Fibroblast of upper back skin (primary cell): ENCODE measurements around the gene ANKRD28.
"Not testable (repeated sequence)": the region's sequence is repeated elsewhere in the genome, so short reads cannot be mapped to it uniquely, and the experiment has no call there.

Source experiments
- DNase-seq: peaks from one replicate; pipeline ENCODE4 v3.0.0-alpha.2; 2013

The ANKRD28 gene

DNA sequence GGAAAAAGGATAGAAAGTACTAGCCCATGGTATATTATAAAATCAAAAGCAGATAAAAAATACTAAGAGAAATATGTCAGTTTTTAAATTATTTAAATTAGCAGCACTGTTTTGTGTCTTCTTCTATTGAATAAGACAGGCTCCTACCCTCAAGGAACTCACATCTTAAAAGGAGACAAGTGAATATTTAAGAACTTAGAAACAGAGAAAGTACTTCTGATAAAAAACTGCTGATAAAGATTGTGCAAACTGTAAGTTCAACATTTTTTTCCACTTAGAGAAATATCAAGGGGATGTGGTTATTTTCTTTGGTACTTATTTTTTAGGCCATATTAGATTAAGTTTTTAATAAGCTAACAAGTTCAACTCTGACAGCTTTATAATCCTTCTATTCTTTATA, 3.0 kb upstream of the ANKRD28 start:
- DNase-seq: no peak

DNA sequence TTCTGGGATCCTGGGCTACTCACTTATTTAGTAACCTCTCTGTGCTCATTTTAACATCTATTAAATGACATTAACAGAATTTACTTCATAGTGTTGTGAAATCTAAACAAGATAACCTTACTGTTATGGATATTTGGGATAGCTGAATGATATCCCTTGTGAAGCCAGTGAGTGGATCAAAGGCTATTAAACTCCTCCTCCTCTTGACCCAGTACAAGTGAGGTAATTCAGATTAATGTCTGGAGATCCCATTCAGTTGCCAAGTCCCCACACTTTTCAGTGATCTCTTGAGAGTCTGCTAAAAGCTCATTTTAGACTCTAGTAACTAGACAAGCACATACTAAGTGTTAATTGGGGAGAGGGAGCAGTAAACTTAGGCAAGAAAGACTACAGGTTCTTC, 2.5 kb upstream of the ANKRD28 start:
- no peak for DNase-seq

DNA sequence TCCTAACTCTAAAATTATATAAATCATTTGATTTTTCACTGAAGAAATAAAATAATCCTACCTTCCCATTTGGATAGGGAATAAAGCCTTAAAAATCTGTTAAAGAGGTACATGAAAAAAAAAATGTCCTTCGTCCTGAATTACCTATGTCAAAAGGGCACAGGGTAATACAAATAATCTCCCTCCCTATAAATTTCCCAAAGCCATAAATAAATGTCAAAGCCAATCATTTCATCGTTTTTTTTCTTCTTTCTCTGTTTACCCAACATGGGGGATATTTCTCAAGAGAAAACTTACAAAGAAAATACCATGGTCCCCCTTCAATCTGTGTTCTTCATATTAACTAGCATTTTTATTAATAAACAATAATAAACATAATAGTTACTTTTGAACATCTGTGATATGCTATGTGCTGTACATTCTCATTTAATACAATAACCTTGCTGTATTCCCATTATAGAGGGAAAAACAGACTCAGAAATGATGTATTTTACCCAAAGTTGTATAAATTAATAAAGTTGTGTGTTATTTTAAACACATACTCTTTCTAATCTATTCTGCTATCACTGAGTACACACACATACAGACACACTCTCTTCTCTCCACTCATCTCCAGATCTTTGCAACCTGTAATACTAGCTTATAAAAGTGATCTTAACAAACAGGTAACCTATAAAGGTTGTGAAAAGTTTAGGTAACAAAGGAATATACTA, 910 bp upstream of the ANKRD28 start:
- no peak for DNase-seq

GRCh38 chr3:15796771-15797641, 773 bp downstream of the ANKRD28 start:
- peak; percentile 76 for DNase-seq

DNA sequence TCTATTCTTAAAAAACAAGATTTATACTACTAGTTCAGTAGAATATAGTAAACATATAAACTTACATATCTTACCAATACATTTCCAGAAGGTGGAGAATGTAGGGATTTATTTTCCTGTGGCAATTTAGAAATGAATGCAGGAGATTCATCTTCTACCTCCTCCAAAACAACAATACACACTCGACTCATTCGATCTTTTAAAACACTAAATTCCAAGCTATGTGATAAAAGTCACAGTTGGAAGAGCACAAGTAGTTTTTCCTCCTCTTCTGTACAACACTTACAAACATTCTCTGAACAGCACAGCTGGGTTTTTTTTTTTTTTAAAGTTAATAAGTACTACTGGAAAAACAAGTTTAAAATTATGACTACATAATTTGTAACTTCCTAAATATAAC, 1.4 kb downstream of the ANKRD28 start:
- no peak for DNase-seq

DNA sequence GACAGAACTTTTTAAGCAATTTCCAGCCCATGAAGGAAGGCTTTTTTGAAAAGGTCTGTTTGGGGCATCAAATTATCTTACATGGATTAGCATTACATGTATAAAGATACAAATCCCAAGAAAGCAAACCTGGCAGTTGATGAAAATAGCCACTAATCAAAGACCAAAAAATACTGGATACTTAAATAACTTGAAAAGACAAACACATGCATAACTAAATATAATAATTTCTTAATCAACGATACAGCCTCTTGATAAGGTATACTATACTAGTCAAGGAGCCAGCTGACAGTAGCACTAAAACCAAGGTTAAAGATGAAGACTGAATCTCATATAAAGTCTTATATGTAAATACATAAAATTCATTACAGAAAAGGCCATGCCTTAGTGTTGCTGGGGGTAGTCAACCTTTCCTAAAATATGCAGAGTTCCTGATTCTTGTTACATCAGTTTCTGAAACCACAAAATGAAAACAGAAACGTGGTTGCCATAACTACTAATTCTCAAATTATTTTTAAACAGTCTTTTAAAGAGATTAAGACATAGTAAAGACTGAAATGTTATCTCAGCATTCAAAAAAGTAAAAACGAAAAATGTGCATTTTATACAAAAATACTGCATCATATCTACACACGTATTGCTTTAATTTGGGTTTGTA, 2.0 kb downstream of the ANKRD28 start:
- DNase-seq: peak; percentile 75

DNA sequence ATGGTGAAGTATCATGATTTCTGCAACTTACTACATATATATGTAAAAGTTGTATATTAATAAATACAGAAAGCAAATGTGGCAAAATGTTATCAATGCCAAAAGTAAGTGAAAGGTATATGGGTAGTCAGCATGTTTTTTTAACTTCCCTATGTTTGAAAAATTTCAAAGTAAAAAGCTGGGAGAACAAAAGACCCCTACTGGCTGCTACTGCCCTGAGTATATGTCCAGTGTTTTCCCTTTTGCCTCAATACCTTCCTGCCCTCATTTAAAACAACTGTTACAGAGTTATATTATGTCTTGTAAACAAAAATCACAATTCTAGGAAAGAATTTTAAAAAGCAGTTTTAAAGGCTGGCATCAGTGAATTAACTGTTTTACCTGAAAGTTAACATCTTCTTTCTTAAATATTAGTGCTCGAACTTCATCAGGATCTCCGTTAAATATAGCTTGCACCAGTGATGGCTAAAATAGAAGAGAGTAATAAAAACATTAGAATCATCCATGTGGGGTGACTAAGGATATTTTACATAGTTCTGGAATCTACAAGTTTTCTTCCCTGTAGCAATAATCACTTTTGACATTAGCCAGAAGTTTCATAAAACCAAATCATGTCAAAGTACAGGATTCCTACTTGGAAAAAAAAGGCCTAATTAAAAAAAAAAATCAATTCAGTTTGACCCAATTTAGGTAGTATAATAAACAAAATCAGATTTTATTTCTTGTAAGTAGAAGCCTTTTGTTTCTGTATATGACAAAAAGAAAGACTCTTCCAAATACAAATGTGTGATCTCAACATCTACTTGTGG, 2.7 kb downstream of the ANKRD28 start:
- no peak for DNase-seq

GRCh38 chr3:15794303-15794771, 3.4 kb downstream of the ANKRD28 start:
- DNase-seq: peak; percentile 75

- DNase-seq: no peak
Observed at GRCh38 chr3:15791525-15791924, 6.3 kb downstream of the ANKRD28 start.

DNA sequence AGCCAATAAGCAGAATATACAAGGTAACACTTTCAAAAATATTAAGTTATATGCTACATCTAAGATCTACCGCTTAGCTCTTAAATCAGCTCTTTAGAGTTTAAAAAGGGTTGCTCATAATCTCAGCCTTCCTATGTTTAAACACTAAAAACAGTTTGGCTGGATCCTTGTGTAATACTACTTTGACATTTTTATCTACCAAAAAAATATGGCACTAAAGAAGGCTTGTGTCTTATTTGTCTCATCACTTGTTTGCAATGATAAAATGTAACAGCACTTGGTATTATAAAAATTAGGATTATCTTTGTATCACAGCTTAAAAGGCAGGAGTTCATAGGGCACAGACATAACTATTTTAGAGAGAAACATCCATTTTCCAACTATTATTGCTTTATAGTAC, 9.8 kb downstream of the ANKRD28 start:
- DNase-seq: no peak

DNA sequence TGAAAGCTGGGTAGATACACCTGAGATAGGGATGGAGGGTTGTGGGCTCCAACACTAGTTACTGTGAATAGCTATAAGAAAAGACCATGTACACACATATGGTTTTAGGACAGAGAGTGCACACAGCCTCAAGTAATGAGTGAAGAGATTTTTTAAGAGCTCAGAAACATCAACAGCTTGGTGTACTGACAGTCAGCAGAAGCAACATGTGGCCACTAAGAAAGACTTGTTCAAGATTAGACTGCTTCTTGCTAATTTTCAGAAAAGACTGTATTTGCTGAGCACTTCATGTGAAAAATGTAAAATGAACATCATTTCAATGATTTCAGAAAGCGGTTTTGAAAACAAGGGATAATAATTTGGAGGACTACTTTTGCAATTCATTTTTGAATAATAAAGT, 10.3 kb downstream of the ANKRD28 start:
- DNase-seq: no peak

DNA sequence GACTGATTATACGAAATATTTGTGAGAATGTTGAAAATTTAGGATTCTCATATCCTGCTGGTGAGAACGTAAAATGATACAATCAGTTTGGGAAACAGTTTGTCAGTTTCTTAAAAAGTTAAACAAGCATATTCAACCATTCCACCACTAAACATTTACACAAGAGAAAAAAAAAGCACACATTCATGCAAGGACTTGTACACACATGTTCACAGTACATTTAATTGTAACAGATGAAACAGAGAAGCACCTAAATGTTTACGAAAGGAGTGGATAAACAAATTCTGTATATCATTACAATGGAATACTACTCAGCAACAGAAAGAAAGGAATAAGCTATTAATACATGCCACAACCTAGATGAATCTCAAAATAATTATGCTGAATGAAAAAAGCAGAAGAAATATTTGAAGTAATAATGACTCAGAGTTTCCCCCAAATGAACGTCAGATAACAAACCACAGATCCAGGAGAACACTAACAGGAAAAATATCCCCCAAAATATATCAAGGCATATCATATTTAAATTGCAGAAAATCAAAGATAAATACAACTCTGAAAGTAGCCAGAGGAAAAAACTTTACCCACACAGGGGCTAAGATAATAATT, 14.3 kb downstream of the ANKRD28 start:
- DNase-seq: peak; percentile 80

DNA sequence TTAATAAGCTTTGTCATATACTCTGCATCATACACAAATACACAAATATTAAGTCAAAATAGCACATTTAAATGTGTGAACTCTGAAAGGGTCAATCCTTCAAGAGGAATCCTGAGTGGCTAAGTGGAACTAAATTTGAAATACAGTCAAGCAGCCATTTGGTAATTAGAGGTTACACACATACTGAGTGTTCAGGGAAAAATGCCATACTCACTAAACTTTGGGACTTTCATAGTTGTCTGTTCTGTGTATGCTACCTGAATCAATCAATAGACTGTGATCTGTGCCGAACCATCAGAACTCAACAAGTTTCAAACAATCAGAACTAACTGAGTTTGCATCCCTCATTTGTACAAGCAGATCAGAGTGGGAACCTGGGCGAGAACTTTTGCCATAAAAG, 15.3 kb downstream of the ANKRD28 start:
- DNase-seq: no peak

DNA sequence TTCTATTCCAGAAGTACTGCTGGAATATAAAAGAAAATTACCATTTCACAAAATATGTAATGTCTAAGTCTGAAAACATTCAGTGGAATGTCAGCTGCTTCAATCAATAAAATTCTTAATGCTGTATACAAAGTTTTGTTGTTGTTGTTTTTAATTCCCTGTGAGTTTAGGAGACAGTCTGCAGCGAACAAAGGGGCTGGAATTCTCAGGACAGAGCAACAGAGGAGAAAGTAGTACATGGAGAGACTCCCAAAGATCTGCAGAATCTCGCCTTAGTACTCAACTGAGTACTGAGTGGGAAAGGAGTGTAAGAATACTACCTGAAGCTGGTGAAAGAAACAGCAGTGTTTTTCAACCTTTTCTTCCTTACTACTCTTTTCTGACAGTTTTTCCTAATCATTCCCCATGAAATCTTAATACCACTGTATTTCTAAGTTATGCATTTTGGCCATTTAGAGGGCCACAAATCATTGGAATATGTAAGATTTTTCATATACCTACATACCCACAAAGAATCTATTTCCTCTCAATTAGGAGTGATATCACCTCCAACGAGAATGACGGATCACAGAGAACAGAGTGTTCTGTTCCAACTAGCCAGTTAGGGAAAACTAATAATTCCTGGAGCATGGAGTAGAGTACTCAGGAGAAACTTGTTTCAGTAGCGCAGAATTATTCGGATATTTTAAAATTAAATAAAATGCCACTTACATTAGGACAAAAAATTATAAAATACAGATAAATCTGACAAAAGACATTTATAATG, 16.0 kb downstream of the ANKRD28 start:
- peak; percentile 41 for DNase-seq

DNA sequence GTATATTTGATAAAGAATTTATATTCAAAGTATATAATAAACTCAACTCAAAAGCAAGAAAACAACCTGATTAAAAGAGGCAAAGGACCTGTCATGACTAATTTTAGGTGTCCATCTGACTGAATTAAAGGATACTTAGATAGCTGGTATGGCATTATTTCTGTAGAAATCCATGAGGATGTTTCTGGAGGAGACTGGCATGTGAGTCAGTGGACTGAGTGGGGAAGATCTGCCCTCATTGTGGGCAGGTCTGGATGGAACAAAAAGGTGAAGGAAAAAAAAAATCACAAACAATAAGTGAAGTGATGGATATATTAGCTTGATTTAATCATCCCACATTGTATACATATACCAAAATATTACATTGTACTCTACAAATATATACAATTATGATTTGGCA, 16.6 kb downstream of the ANKRD28 start:
- no peak for DNase-seq

- DNase-seq: no peak
Observed at GRCh38 chr3:15779111-15779510, 18.7 kb downstream of the ANKRD28 start.

DNA sequence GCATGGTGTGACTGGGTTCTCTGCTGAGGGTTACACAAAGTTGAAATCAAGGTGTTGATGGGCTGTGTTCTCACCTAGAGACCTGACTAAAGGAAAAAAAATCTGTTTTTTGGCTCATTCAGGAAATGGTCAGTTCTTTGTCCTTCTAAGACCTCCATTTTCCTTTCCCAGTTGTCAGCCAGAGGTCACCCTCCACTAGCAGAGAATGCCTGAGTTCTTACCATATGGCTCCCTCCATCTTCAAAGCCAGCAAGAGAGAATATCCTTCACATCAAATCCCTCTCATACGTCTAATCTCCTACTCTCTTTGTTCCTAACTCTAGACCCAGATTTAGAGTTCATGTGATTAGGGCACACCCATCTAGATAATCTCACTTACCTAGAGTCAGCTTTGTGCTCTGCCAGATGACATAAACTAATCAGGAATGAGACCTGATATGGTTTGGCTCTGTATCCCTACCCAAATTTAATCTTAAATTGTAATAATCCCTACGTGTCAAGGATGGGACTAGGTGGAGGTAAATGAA, 19.4 kb downstream of the ANKRD28 start:
- no peak for DNase-seq

DNA sequence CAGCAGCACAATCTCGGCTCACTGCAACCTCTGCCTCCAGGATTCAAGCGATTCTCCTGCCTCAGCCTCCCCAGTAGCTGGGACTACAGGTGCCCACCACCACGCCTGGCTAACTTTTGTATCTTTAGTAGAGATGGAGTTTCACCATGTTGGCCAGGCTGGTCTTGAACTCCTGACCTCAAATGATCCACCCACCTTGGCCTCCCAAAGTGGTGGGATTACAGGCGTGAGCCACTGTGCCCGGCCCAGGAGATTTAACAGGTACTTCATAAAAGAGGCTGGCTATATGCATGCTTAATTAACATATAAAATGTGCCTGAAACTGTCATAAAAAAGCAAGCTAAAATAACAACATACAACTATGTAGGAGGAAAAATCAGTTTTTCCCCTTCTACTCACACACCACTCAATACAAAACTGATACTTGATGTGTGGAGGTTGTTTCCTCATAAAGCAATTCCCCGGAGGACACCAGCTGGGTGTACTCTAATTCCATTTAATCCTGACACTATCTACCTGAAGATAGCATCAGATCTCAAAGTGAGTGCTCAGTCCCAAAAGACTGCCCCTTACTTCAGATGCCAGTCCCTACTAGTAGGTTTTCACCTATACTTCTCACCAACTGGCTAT, 22.7 kb downstream of the ANKRD28 start:
- DNase-seq: not testable (repeated sequence)

DNA sequence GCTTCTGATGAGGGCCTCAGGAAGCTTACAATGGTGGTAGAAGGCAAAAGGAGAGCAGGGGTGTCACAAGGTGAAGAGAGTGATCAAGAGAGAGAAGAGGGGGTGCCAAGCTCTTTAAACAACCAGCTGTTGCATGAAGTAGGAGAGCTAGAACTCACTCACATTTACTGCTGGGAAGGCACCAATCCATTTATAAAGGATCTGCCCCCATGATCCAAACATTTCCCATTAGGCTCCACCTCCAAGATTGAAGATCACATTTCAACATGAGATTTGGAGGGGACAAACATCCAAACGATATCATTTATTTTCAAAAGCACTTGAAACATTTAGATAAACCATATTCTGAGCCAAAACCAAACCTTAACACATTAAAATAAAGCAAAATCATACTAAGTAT, 26.3 kb downstream of the ANKRD28 start:
- no peak for DNase-seq

GRCh38 chr3:15769256-15769915, 28.4 kb downstream of the ANKRD28 start:
- DNase-seq: no peak
